Panc1 (cell line): ENCODE measurements around the gene SPATA6L. TPM values are rescaled to one million over a fixed set of nuclear protein-coding genes. Genes with fewer than 3 reads are reported as not detected.

ENCODE experiments used
- ATAC-seq: fragments of 200-7000 bp; cut with Tn5 transposase; 2 replicates; pipeline ENCODE4 v1.9.1; 2020; ENCODE audit warnings: mild to moderate bottlenecking, moderate library complexity
- BruUV-seq: library from RNA; stranded (reverse); fragments of 400-500 nt; replicated peaks from 2 replicates; lab custom pipeline; 2021; lab: Mats Ljungman, UMichigan
- CTCF ChIA-PET: fragments of 300-600 bp; sonication (Branson Sonifier 250); formaldehyde crosslinking; loops from one replicate; lab custom pipeline; 2022; ENCODE audit warnings: antibody characterized with exemption; lab: Charles Lee
- POLR2A ChIA-PET: fragments of 300-600 bp; sonication (Branson Sonifier 250); formaldehyde crosslinking; loops from one replicate; lab custom pipeline; 2022; ENCODE audit warnings: antibody characterized with exemption; lab: Charles Lee
- DNase-seq: peaks from one replicate; pipeline ENCODE4 v3.0.0-alpha.2; 2010; ENCODE audit warnings: low read depth, low spot score
- H3K27ac ChIP-seq: 2 replicates; pipeline ENCODE4 v1.5.1; 2011; ENCODE audit warnings: mild to moderate bottlenecking, low read length, inconsistent platforms
- H3K27me3 ChIP-seq: fragments of 200-500 bp; sonication (Bioruptor generic); 2 replicates; pipeline ENCODE4 v1.6.0; 2014; ENCODE audit warnings: low read length, inconsistent platforms; ENCODE audit not compliant: control insufficient read depth, insufficient read depth
- H3K36me3 ChIP-seq: fragments of 200-500 bp; sonication (Bioruptor generic); 2 replicates; pipeline ENCODE4 v1.5.1; 2014; ENCODE audit warnings: inconsistent platforms, mild to moderate bottlenecking, low read length, moderate library complexity; ENCODE audit not compliant: control insufficient read depth, insufficient read depth
- H3K4me1 ChIP-seq: 2 replicates; pipeline ENCODE4 v1.5.1; 2011; ENCODE audit warnings: inconsistent platforms, mild to moderate bottlenecking, low read length, moderate library complexity; ENCODE audit not compliant: control insufficient read depth, insufficient read depth
- H3K4me3 ChIP-seq, 2 experiments: 2 replicates each; pipeline ENCODE4 v1.5.1; 2011 to 2012; ENCODE audit warnings: low read depth in 2 of 2, low read length in 2 of 2, mild to moderate bottlenecking in 2 of 2, inconsistent platforms in 1 of 2, moderate library complexity in 1 of 2
- H3K9me3 ChIP-seq: fragments of 200-500 bp; sonication (Bioruptor generic); 2 replicates; pipeline ENCODE4 v1.5.1; 2014; ENCODE audit warnings: low read depth, mild to moderate bottlenecking, inconsistent platforms, low read length, moderate library complexity; ENCODE audit not compliant: control insufficient read depth, insufficient read depth
- CTCF ChIP-seq: fragments of 450-650 bp; IDR thresholded peaks from 2 replicates; pipeline ENCODE4 v1.5.1; 2017; ENCODE audit warnings: mild to moderate bottlenecking
- POLR2AphosphoS5 ChIP-seq: IDR thresholded peaks from 2 replicates; pipeline ENCODE4 v1.6.1; 2012; ENCODE audit warnings: mild to moderate bottlenecking, low read depth, low read length, moderate library complexity
- REST ChIP-seq, 2 experiments: IDR thresholded peaks; 2 replicates each; pipeline ENCODE4 v1.6.1; 2011 to 2012; ENCODE audit warnings: low read depth in 2 of 2, control low read depth in 1 of 2, low read length in 1 of 2, mild to moderate bottlenecking in 1 of 2, moderate library complexity in 1 of 2; ENCODE audit not compliant: insufficient read depth in 1 of 2
- SIN3A ChIP-seq: IDR thresholded peaks from 2 replicates; pipeline ENCODE4 v1.6.1; 2012; ENCODE audit warnings: low read depth, mild to moderate bottlenecking, low read length, moderate library complexity, borderline replicate concordance; ENCODE audit not compliant: insufficient read depth
- TCF7L2 ChIP-seq: IDR thresholded peaks from 2 replicates; pipeline ENCODE4 v1.6.1; 2011; ENCODE audit warnings: mild to moderate bottlenecking, low read depth, low read length, inconsistent platforms
- in situ Hi-C: cut with HindIII; loops from 2 replicates; pipeline ENCODE4 v1.10.0; 2016; ENCODE audit warnings: low sequenced_read_pairs, low pct_unique_long_range_greater_than_20kb
- intact Hi-C: fragments of 100-400 bp; cut with micrococcal nuclease; formaldehyde crosslinking; loops from one replicate; pipeline ENCODE4 v1.10.0; 2022; ENCODE audit not compliant: unreplicated experiment
- total RNA-seq: library from RNA; stranded (reverse); gene quantifications from one replicate; pipeline ENCODE4 v1.2.1, GENCODE V29; 2021; ENCODE audit not compliant: unreplicated experiment

SPATA6L gene
- total RNA-seq, 1 experiment from 2014 or later, result 0.13 TPM

DNA sequence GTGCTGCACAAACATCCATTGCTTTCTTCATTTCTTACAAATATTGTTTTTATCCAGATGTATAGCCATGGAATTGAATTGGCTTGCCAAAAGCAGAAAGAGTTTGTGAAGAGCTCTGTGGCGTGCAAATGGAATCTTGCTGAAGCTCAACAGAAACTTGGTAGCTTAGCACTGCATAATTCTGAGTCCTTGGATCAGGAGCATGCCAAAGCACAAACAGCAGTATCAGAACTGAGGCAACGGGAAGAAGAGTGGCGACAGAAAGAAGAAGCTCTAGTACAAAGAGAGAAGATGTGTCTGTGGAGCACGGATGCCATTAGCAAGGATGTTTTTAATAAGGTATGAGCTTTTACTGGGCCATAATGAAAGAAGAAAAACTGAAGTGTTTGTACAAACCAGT lies 18.5 kb upstream of the SPATA6L start:
- intact Hi-C loops, result no loop called here
- in situ Hi-C loops, result no loop called here

DNA sequence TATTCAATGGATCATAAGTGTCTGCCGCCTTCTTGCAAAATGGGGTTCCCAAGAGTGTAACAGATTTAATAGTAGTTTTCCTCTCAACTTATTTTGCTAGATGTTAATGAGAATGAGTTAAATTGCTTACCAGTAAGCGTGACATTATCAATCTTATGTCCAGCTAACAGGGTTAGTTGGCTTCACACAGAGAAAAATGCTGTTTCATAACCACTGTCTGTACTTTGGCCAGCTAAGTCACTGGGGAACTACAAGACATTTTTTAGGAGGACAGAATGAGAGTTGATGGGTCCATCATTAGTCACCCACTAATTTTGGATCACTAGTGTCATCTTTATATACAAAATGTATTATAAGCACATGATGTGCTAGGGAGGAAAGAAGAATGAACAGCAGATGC lies 14.5 kb upstream of the SPATA6L start:
- intact Hi-C loops (no loop called here), in situ Hi-C loops (no loop called here)
- ChIA-PET CTCF (no interaction called here), POLR2A (no interaction called here)
- H3K4me3 ChIP-seq, result peak overlapping the region; percentile 63 to 71; a peak in 3 of 4 replicates
- TF ChIP-seq SIN3A, result no peak
- TF ChIP-seq CTCF, result no peak
- no peak for TF ChIP-seq TCF7L2
- no peak for TF ChIP-seq REST (IDR thresholded peaks at IDR 0.05; ENCODE audit: insufficient read depth in 1 of 2, low read depth in 2 of 2, low read length in 1 of 2)
- TF ChIP-seq POLR2AphosphoS5, result no peak
- BruUV-seq, result TSS peak; percentile 87
- H3K9me3 ChIP-seq, result no peaks in the 10 kb centered on the region
- no peaks in the 10 kb centered on the region for H3K27me3 ChIP-seq
- H3K27ac ChIP-seq, result peak overlapping the region; percentile 77
- H3K4me1 ChIP-seq, result no peaks in the 10 kb centered on the region
- peaks cover 3% of the 10 kb centered on the region; the same call in 1 of the 2 replicates for H3K36me3 ChIP-seq
- ATAC-seq, result no peak
- DNase-seq, result no peak

More for the DNA sequence above, 18.5 kb upstream of the SPATA6L start:
- no peak for ATAC-seq
- Histone ChIP-seq H3K4me3 (no peak overlapping the region), H3K27ac (no peak overlapping the region), H3K27me3 (no peaks in the 10 kb centered on the region), H3K36me3 (peaks cover 3% of the 10 kb centered on the region; the same call in 1 of the 2 replicates), H3K9me3 (no peaks in the 10 kb centered on the region), H3K4me1 (no peaks in the 10 kb centered on the region)
- BruUV-seq, result no TSS peak
- CTCF ChIA-PET, result no interaction called here
- DNase-seq, result no peak
- POLR2A ChIA-PET, result no interaction called here
- TF ChIP-seq SIN3A (no peak), TCF7L2 (no peak), POLR2AphosphoS5 (no peak), CTCF (no peak), REST (IDR thresholded peaks at IDR 0.05; ENCODE audit: insufficient read depth in 1 of 2, low read depth in 2 of 2, low read length in 1 of 2) (no peak)
